Nephron (organoid): Measurements from ENCODE around the gene DPP3.

Experiments used
- H3K27ac Mint-ChIP-seq, 3 experiments: 2 replicates each; pipeline ENCODE4 v1.8.0; 2020; ENCODE audit warnings: mixed read lengths in 3 of 3, mild to moderate bottlenecking in 2 of 3, moderate library complexity in 1 of 3
- H3K27me3 Mint-ChIP-seq: 2 replicates; pipeline ENCODE4 v1.8.0; 2021; ENCODE audit warnings: low read depth, mild to moderate bottlenecking, moderate library complexity, mixed read lengths
- H3K36me3 Mint-ChIP-seq: 2 replicates; pipeline ENCODE4 v1.8.0; 2020; ENCODE audit warnings: low read depth, mixed read lengths
- H3K4me1 Mint-ChIP-seq: 2 replicates; pipeline ENCODE4 v1.8.0; 2020; ENCODE audit warnings: mixed read lengths
- H3K4me3 Mint-ChIP-seq, 3 experiments: 2 replicates each; pipeline ENCODE4 v1.8.0; 2020; ENCODE audit warnings: mild to moderate bottlenecking in 3 of 3, mixed read lengths in 3 of 3, moderate library complexity in 2 of 3
- H3K9me3 Mint-ChIP-seq: 2 replicates; pipeline ENCODE4 v1.8.0; 2020; ENCODE audit warnings: mixed read lengths
- CTCF ChIP-seq, 3 experiments: fragments of 200-600 bp; sonication (generic); IDR thresholded peaks; one replicate each; pipeline ENCODE4 v1.5.0; 2021; ENCODE audit warnings: antibody characterized with exemption in 3 of 3; ENCODE audit not compliant: unreplicated experiment in 3 of 3

DPP3 gene

GRCh38 chr11:66546966-66547661 is 66.9 kb downstream of the DPP3 start:
- Mint-ChIP-seq H3K36me3 (peaks cover 9% of the 10 kb centered on the region), H3K27ac (peak overlapping the region in 2 of 3 experiments; percentile 33 to 34), H3K9me3 (no peaks in the 10 kb centered on the region), H3K4me1 (peaks cover 55% of the 10 kb centered on the region), H3K27me3 (peaks cover 4% of the 10 kb centered on the region), H3K4me3 (peak overlapping the region; percentile 81 to 84 (median 82))
- TF ChIP-seq CTCF (IDR thresholded peaks at IDR 0.05; ENCODE audit: unreplicated experiment in 3 of 3) = no peak

GRCh38 chr11:66547662-66548009 is 67.4 kb downstream of the DPP3 start:
- Mint-ChIP-seq H3K27ac (peak overlapping the region in 1 of 3 experiments; percentile 34), H3K9me3 (no peaks in the 10 kb centered on the region), H3K4me1 (peaks cover 50% of the 10 kb centered on the region), H3K36me3 (peaks cover 4% of the 10 kb centered on the region), H3K27me3 (peaks cover 4% of the 10 kb centered on the region), H3K4me3 (peak overlapping the region; percentile 51 to 66 (median 60))
- TF ChIP-seq CTCF (IDR thresholded peaks at IDR 0.05; ENCODE audit: unreplicated experiment in 3 of 3) = no peak

- H3K4me3 Mint-ChIP-seq = peak overlapping the region; percentile 51 to 66 (median 60)
- peaks cover 4% of the 10 kb centered on the region for H3K36me3 Mint-ChIP-seq
- peaks cover 4% of the 10 kb centered on the region for H3K27me3 Mint-ChIP-seq
- no peak for TF ChIP-seq CTCF (IDR thresholded peaks at IDR 0.05; ENCODE audit: unreplicated experiment in 3 of 3)
- H3K4me1 Mint-ChIP-seq = peaks cover 46% of the 10 kb centered on the region
- H3K9me3 Mint-ChIP-seq = no peaks in the 10 kb centered on the region
- H3K27ac Mint-ChIP-seq = peak overlapping the region in 2 of 3 experiments; percentile 29 to 64
Measured at GRCh38 chr11:66548041-66548440, 67.8 kb downstream of the DPP3 start.

GRCh38 chr11:66548774-66549630 is 68.8 kb downstream of the DPP3 start:
- TF ChIP-seq CTCF (IDR thresholded peaks at IDR 0.05; ENCODE audit: unreplicated experiment in 3 of 3) = no peak
- H3K4me3 Mint-ChIP-seq = peak overlapping the region; percentile 10 to 39 (median 20)
- no peaks in the 10 kb centered on the region for H3K36me3 Mint-ChIP-seq
- H3K27ac Mint-ChIP-seq = peak overlapping the region; percentile 23 to 64 (median 29)
- peaks cover 39% of the 10 kb centered on the region for H3K4me1 Mint-ChIP-seq
- H3K9me3 Mint-ChIP-seq = no peaks in the 10 kb centered on the region
- H3K27me3 Mint-ChIP-seq = peaks cover 4% of the 10 kb centered on the region

- Mint-ChIP-seq H3K36me3 (no peaks in the 10 kb centered on the region), H3K27me3 (peaks cover 4% of the 10 kb centered on the region), H3K27ac (no peak overlapping the region), H3K4me1 (peaks cover 33% of the 10 kb centered on the region), H3K4me3 (no peak overlapping the region), H3K9me3 (no peaks in the 10 kb centered on the region)
- no peak for TF ChIP-seq CTCF (IDR thresholded peaks at IDR 0.05; ENCODE audit: unreplicated experiment in 3 of 3)
Measured at GRCh38 chr11:66549696-66550095, 69.5 kb downstream of the DPP3 start.
